Uterus (tissue), 4 donors: ENCODE data around the gene DHPS. TPM values are rescaled to one million over a fixed set of nuclear protein-coding genes. Genes with fewer than 3 reads are reported as not detected.
A peak's percentile ranks its signal among the peaks of the same experiment; 100 is the strongest.

ENCODE experiments used
- DNase-seq, 2 donors: peaks; one replicate each; pipeline ENCODE4 v3.0.0-alpha.2; 2019 to 2020
- H3K27ac ChIP-seq, 2 donors: fragments of 200-600 bp; sonication (generic); 1 replicate in 1 of 2; 2 replicates in 1 of 2; pipeline ENCODE4 v1.5.1; 2016 to 2018
- H3K27me3 ChIP-seq, 2 donors: fragments of 200-600 bp; sonication (generic); one replicate each; pipeline ENCODE4 v1.5.1; 2018 to 2019; ENCODE audit warnings: control low read depth in 1 of 2
- H3K36me3 ChIP-seq, 2 donors: fragments of 200-600 bp; sonication (generic); one replicate each; pipeline ENCODE4 v1.5.1; 2019; ENCODE audit warnings: control low read depth in 1 of 2
- H3K4me1 ChIP-seq, 2 donors: fragments of 200-600 bp; sonication (generic); one replicate each; pipeline ENCODE4 v1.5.1; 2018 to 2019; ENCODE audit warnings: control low read depth in 1 of 2
- H3K4me3 ChIP-seq, 2 donors: fragments of 200-600 bp; sonication (generic); 1 replicate in 1 of 2; 2 replicates in 1 of 2; pipeline ENCODE4 v1.5.1; 2018 to 2019; ENCODE audit warnings: mild to moderate bottlenecking in 1 of 2
- H3K9me3 ChIP-seq, 2 donors: fragments of 200-600 bp; sonication (generic); one replicate each; pipeline ENCODE4 v1.5.1; 2019; ENCODE audit warnings: control low read depth in 1 of 2
- CTCF ChIP-seq, 4 experiments: fragments of 200-600 bp in 2 of 4; fragments of 450-650 bp in 2 of 4; sonication (generic) in 2 of 4; IDR thresholded peaks; one replicate each; pipeline ENCODE4 v1.5.1; 2016 to 2019; ENCODE audit warnings: antibody characterized with exemption in 4 of 4, mild to moderate bottlenecking in 2 of 4, moderate library complexity in 1 of 4
- POLR2A ChIP-seq, 2 donors: fragments of 450-650 bp; IDR thresholded peaks; one replicate each; pipeline ENCODE4 v1.6.1; 2016; ENCODE audit warnings: antibody characterized with exemption in 2 of 2, mild to moderate bottlenecking in 1 of 2, moderate library complexity in 1 of 2
- intact Hi-C: fragments of 100-400 bp; cut with DNase I; formaldehyde crosslinking; loops from one replicate; pipeline ENCODE4 v1.15.1; 2023; ENCODE audit warnings: low total_unique reads
- total RNA-seq, 4 donors: library from RNA; depleted of rRNA in 3 of 4; stranded (reverse); fragments of >200 nt in 3 of 4; gene quantifications; one replicate each; pipeline versions ENCODE4 v1.1.0 to v1.2.4, GENCODE V29; 2014 to 2023
- donor health status: DM: yes; HTN: yes; CAD: no.

DHPS gene
- total RNA-seq, 4 donors from 2014 or later: 70.9 to 125 (median 97.1) TPM

- peak overlapping the region in 1 of 2 donors; percentile 64 for H3K4me3 ChIP-seq
- no peak overlapping the region for H3K27ac ChIP-seq
Observed at GRCh38 chr19:12667731-12668302, 13.9 kb downstream of the DHPS start.

DNA sequence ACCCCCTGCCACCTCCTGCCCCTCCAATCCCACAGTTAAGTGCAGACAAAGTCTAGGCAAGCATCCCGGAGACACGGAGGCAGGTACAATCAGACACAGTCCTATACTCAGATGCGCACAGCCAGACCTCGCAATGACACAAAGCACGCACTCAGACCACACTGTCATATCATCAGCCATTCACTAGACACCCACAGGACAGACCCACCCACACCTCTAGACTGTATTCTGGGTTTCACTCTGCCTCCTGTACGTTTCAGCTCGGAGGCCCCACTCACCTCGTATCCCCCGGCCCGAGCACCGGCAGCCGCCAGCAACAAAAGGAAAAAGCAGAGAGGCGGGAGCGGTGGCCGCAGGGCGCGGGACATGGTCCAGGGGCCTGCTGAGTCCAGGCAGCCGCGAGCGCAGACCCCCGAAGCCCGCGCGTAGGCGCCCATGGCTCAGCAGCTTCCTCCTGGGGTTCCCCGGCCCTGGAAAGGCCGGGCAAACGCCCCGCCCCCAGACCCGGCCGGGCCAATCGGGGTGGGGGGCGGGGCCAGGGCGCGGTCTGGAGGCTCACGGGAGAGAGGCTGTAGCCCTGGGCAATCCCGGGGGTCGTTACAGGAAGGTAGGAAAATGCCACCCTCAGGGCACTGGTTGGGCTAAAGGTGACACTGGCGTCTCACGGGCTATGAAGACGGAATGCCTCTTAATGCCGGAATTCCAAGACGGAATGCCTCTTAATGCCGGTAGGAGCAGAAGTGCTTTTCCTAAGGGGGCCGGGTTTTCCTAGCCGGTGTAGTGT lies 15.2 kb downstream of the DHPS start, which contains the start of the genes MAN2B1 and WDR83:
TSS of gene MAN2B1 (minus strand) at position 478 of the 784 bp plus-strand sequence. CDS start at position 437, 41 bp downstream.
TSS of gene WDR83 (plus strand) at position 543 of the 784 bp plus-strand sequence. CDS start 2,984 bp downstream, outside the sequence.
- peak in 1 of 2 donors; percentile 27 for TF ChIP-seq POLR2A (IDR thresholded peaks at IDR 0.05)
- no peak for TF ChIP-seq CTCF (IDR thresholded peaks at IDR 0.05)
- Histone ChIP-seq H3K27ac (peak within 1 kb of the TSS; percentile 61 to 76), H3K4me1 (peaks cover 11 to 14% of the 10 kb centered on the region in 2 donors), H3K36me3 (no peaks in the 10 kb centered on the region), H3K4me3 (peak within 1 kb of the TSS; percentile 69 to 82), H3K27me3 (no peaks in the 10 kb centered on the region), H3K9me3 (no peaks in the 10 kb centered on the region)
- intact Hi-C loops: no loop called here
- DNase-seq: peak; percentile 64 to 75

More at GRCh38 chr19:12667731-12668302, 13.9 kb downstream of the DHPS start:
- DNase-seq: no peak
- intact Hi-C loops: no loop called here
- Histone ChIP-seq H3K27me3 (no peaks in the 10 kb centered on the region), H3K36me3 (no peaks in the 10 kb centered on the region), H3K9me3 (no peaks in the 10 kb centered on the region), H3K4me1 (peaks cover 11 to 14% of the 10 kb centered on the region in 2 donors)
- no peak for TF ChIP-seq CTCF (IDR thresholded peaks at IDR 0.05)
- TF ChIP-seq POLR2A (IDR thresholded peaks at IDR 0.05): no peak

GRCh38 chr19:12665671-12666264 lies 15.9 kb downstream of the DHPS start:
- H3K36me3 ChIP-seq: no peaks in the 10 kb centered on the region
- intact Hi-C loops: no loop called here
- H3K27ac ChIP-seq: peak overlapping the region in 1 of 2 donors; percentile 61
- TF ChIP-seq CTCF (IDR thresholded peaks at IDR 0.05): no peak
- TF ChIP-seq POLR2A (IDR thresholded peaks at IDR 0.05): no peak
- H3K4me3 ChIP-seq: peak overlapping the region; percentile 69 to 82
- no peaks in the 10 kb centered on the region for H3K27me3 ChIP-seq
- no peaks in the 10 kb centered on the region for H3K9me3 ChIP-seq
- H3K4me1 ChIP-seq: peaks cover 10 to 14% of the 10 kb centered on the region in 2 donors
- DNase-seq: no peak

DNA sequence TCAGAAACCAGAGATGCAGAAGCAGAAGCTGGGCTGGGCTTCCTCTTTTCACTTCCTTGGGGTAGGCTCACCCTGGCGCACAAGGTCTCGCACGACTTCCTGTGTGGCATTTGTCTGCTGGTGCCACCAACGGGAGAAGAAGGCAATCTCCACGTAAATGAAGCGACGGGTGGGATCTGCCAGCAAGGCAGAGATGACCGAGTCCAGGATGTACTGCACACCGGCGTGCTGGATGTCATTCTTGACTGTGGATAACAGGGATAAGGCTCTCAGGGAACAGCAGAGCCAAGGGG lies 16.5 kb downstream of the DHPS start:
- Histone ChIP-seq H3K36me3 (no peaks in the 10 kb centered on the region), H3K27ac (no peak overlapping the region), H3K4me1 (peaks cover 4 to 10% of the 10 kb centered on the region in 2 donors), H3K27me3 (no peaks in the 10 kb centered on the region), H3K9me3 (no peaks in the 10 kb centered on the region), H3K4me3 (no peak overlapping the region)
- intact Hi-C loops: no loop called here
- no peak for DNase-seq
- TF ChIP-seq POLR2A (IDR thresholded peaks at IDR 0.05) (no peak), CTCF (IDR thresholded peaks at IDR 0.05) (no peak)
